Glutamatergic neuron (in vitro differentiated cells): Measurements from ENCODE around the gene NBL1. TPM values are rescaled to one million over a fixed set of nuclear protein-coding genes. Genes with fewer than 3 reads are reported as not detected.

Source experiments
- DNase-seq: peaks from one replicate; pipeline ENCODE4 v3.0.0; 2022
- H3K27ac Mint-ChIP-seq: one replicate; pipeline ENCODE4 v1.8.0; 2020; ENCODE audit warnings: mild to moderate bottlenecking, mixed read lengths, inconsistent platforms; ENCODE audit not compliant: unreplicated experiment
- H3K27me3 Mint-ChIP-seq: one replicate; pipeline ENCODE4 v1.8.0; 2020; ENCODE audit warnings: mild to moderate bottlenecking, moderate library complexity, mixed read lengths, inconsistent platforms; ENCODE audit not compliant: unreplicated experiment
- H3K36me3 Mint-ChIP-seq: one replicate; pipeline ENCODE4 v1.8.0; 2020; ENCODE audit warnings: mild to moderate bottlenecking, mixed read lengths, inconsistent platforms; ENCODE audit not compliant: unreplicated experiment
- H3K4me1 Mint-ChIP-seq: one replicate; pipeline ENCODE4 v1.8.0; 2020; ENCODE audit warnings: mild to moderate bottlenecking, low read depth, mixed read lengths, inconsistent platforms; ENCODE audit not compliant: unreplicated experiment
- H3K4me3 Mint-ChIP-seq: one replicate; pipeline ENCODE4 v1.8.0; 2020; ENCODE audit warnings: mild to moderate bottlenecking, mixed read lengths, inconsistent platforms; ENCODE audit not compliant: unreplicated experiment
- H3K9me3 Mint-ChIP-seq: one replicate; pipeline ENCODE4 v1.8.0; 2020; ENCODE audit warnings: mild to moderate bottlenecking, moderate library complexity, mixed read lengths, inconsistent platforms; ENCODE audit not compliant: unreplicated experiment
- total RNA-seq: library from RNA; stranded (reverse); fragmentation: NEBNext Ultra II Directional; extraction: Animal tissue kit (Norgen Biotek cat#: 25700); gene quantifications from one replicate; pipeline ENCODE4 v1.2.1, GENCODE V29; 2021; ENCODE audit not compliant: unreplicated experiment
- TF ChIP-seq, protein P1 (sequence below): fragments of 200-600 bp; sonication (generic); IDR thresholded peaks from one replicate; pipeline ENCODE4 v1.5.0; 2021; ENCODE audit not compliant: partially characterized antibody, unreplicated experiment

The NBL1 gene
- total RNA-seq, 1 donor from 2014 or later: 14.4 TPM

GRCh38 chr1:19655718-19656080 is 11.6 kb downstream of the NBL1 start:
- Mint-ChIP-seq H3K27me3 (peaks cover 3% of the 10 kb centered on the region), H3K4me3 (no peak overlapping the region), H3K4me1 (peaks cover 9% of the 10 kb centered on the region), H3K36me3 (no peaks in the 10 kb centered on the region), H3K27ac (no peak overlapping the region), H3K9me3 (peaks cover 4% of the 10 kb centered on the region)
- TF ChIP-seq, protein P1, sequence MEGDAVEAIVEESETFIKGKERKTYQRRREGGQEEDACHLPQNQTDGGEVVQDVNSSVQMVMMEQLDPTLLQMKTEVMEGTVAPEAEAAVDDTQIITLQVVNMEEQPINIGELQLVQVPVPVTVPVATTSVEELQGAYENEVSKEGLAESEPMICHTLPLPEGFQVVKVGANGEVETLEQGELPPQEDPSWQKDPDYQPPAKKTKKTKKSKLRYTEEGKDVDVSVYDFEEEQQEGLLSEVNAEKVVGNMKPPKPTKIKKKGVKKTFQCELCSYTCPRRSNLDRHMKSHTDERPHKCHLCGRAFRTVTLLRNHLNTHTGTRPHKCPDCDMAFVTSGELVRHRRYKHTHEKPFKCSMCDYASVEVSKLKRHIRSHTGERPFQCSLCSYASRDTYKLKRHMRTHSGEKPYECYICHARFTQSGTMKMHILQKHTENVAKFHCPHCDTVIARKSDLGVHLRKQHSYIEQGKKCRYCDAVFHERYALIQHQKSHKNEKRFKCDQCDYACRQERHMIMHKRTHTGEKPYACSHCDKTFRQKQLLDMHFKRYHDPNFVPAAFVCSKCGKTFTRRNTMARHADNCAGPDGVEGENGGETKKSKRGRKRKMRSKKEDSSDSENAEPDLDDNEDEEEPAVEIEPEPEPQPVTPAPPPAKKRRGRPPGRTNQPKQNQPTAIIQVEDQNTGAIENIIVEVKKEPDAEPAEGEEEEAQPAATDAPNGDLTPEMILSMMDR: no peak
- no peak for DNase-seq

DNA sequence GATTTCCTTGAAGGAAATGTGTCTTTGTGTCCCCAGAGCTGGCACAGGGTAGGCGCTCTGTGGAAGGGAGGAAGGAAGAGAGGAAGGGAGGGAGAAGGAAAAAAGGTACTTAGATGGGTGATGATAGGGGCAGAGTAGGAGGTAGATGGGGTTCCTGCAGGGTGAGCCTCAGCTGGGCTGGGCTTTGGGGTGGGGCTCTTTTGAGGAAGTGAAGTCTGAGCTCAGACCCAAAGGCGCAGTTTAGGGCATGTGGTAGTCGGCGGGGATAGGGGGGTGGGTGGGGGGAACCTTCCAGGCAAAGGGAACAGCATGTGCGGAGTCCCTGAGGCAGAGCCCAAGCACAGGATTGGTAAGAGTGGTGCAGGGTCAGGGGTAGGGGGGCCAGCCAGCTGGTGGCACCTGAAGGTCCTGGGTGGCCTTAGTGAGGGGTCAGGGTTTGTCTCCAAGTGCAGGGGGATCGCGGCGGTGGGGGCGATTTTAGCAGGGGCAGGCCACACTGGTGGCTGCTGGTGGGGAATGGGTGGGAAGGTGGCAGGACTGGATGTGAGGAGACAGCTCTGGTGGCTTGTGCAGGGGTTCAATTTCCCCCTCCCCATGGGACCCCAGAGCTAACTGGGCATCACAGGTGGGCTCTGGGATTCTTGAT is 12.1 kb downstream of the NBL1 start:
- no peak overlapping the region for H3K27ac Mint-ChIP-seq
- peaks cover 8% of the 10 kb centered on the region for H3K4me1 Mint-ChIP-seq
- H3K9me3 Mint-ChIP-seq: peaks cover 4% of the 10 kb centered on the region
- TF ChIP-seq, protein P1: no peak
- H3K36me3 Mint-ChIP-seq: no peaks in the 10 kb centered on the region
- H3K4me3 Mint-ChIP-seq: no peak overlapping the region
- H3K27me3 Mint-ChIP-seq: peaks cover 3% of the 10 kb centered on the region
- DNase-seq: no peak

DNA sequence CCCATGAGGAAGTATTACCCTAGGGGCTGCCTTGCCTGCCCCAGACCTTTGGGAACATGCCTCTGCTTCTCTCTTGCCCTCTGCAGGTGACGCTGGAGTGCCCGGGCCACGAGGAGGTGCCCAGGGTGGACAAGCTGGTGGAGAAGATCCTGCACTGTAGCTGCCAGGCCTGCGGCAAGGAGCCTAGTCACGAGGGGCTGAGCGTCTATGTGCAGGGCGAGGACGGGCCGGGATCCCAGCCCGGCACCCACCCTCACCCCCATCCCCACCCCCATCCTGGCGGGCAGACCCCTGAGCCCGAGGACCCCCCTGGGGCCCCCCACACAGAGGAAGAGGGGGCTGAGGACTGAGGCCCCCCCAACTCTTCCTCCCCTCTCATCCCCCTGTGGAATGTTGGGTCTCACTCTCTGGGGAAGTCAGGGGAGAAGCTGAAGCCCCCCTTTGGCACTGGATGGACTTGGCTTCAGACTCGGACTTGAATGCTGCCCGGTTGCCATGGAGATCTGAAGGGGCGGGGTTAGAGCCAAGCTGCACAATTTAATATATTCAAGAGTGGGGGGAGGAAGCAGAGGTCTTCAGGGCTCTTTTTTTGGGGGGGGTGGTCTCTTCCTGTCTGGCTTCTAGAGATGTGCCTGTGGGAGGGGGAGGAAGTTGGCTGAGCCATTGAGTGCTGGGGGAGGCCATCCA is 12.8 kb downstream of the NBL1 start:
- no peaks in the 10 kb centered on the region for H3K36me3 Mint-ChIP-seq

DNA sequence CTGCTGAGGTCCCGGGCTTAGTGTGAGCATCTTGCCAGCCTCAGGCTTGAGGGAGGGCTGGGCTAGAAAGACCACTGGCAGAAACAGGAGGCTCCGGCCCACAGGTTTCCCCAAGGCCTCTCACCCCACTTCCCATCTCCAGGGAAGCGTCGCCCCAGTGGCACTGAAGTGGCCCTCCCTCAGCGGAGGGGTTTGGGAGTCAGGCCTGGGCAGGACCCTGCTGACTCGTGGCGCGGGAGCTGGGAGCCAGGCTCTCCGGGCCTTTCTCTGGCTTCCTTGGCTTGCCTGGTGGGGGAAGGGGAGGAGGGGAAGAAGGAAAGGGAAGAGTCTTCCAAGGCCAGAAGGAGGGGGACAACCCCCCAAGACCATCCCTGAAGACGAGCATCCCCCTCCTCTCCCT is 13.4 kb downstream of the NBL1 start:
- H3K4me3 Mint-ChIP-seq: no peak overlapping the region

More for the DNA sequence above, 12.8 kb downstream of the NBL1 start:
- peaks cover 5% of the 10 kb centered on the region for H3K27me3 Mint-ChIP-seq
- peaks cover 7% of the 10 kb centered on the region for H3K4me1 Mint-ChIP-seq
- H3K4me3 Mint-ChIP-seq: no peak overlapping the region
- DNase-seq: peak; percentile 50
- H3K27ac Mint-ChIP-seq: no peak overlapping the region
- TF ChIP-seq, protein P1: no peak
- peaks cover 4% of the 10 kb centered on the region for H3K9me3 Mint-ChIP-seq

More for the DNA sequence above, 13.4 kb downstream of the NBL1 start:
- Mint-ChIP-seq H3K27me3 (peaks cover 5% of the 10 kb centered on the region), H3K9me3 (peaks cover 4% of the 10 kb centered on the region), H3K27ac (no peak overlapping the region), H3K36me3 (no peaks in the 10 kb centered on the region), H3K4me1 (peaks cover 7% of the 10 kb centered on the region)
- TF ChIP-seq, protein P1: no peak
- no peak for DNase-seq
